NT2/D1 (cell line): ENCODE measurements around the gene TMEM235.

Source experiments
- SUZ12 ChIP-seq: IDR thresholded peaks from 2 replicates; pipeline ENCODE4 v1.6.1; 2011; ENCODE audit not compliant: insufficient read length, insufficient read depth; ENCODE audit errors: extremely low read depth
- ZNF274 ChIP-seq: IDR thresholded peaks from 2 replicates; pipeline ENCODE4 v1.6.1; 2011; ENCODE audit warnings: mild to moderate bottlenecking, low read depth, low read length

DNA sequence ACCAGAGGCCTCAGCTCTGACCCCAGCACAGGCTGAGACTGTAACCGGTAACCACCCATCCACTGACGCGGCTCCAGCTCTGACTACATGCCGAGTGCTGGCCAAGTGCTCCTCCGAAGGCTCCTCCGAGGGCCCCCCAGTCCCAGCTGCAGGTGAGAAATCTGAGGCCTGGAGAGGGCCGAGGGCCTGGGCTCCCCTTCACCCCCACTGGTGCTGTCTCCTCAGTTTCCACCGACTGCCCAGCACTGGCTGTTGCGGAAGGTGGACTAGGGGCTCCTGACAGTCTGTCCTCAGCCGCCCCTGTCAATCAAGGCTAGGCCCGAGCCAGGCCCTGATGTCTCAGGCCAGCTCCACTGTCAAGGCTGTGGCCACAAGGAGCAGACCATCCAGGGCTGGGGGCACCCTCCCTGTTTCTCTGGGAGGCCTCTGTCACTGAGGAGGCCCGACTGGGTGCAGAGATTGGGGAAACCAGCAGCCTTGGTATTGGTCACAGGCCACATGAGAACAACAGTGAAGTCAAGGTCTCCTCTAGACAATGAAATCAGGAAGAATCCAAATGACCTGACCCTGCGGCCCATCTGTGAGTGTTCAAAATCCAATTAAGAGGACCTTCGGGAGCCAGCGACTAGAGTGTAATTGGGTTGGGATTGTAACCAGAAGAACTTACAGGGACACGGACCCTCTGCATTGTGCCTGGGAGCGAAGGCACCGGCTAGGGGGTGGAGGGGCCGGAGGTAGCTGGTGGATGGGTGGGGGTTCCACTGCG lies 5.1 kb downstream of the TMEM235 start:
- TF ChIP-seq SUZ12 (no peak), ZNF274 (no peak)
